ENCODE measurements around the gene PTPRM. TPM values are rescaled to one million over a fixed set of nuclear protein-coding genes. Genes with fewer than 3 reads are reported as not detected.

The PTPRM gene
- polyA plus RNA-seq, 3 donors, result 0.04 to 2.1 (median 0.66) TPM

- no peaks in the 10 kb centered on the region for H3K27me3 ChIP-seq (ENCODE audit: control insufficient read depth in 2 of 2, insufficient read depth in 2 of 2, low read length in 2 of 2)
- no peak for DNase-seq
- H3K4me1 ChIP-seq (ENCODE audit: control insufficient read depth in 1 of 2, insufficient read depth in 2 of 2, low read length in 2 of 2), result no peaks in the 10 kb centered on the region
- no peaks in the 10 kb centered on the region for H3K36me3 ChIP-seq (replicated peaks in 1 of 2; ENCODE audit: control insufficient read depth in 1 of 2, insufficient read depth in 2 of 2, low read length in 2 of 2)
- intact Hi-C loops (cut with micrococcal nuclease), result no loop called here
- H3K4me3 ChIP-seq (replicated peaks in 1 of 3; ENCODE audit: low read depth in 2 of 3, low read length in 3 of 3), result no peak overlapping the region
- Mint-ChIP-seq H3K4me3 (no peak overlapping the region), H3K27me3 (ENCODE audit: low read depth in 3 of 3) (peaks cover 0 to 2% (median 0%) of the 10 kb centered on the region in 3 donors), H3K4me1 (peaks cover 6% of the 10 kb centered on the region), H3K27ac (no peak overlapping the region), H3K9me3 (peaks cover 0 to 5% (median 0%) of the 10 kb centered on the region in 7 donors), H3K36me3 (no peaks in the 10 kb centered on the region)
- 87% methylated on average over 5 of the region's 6 CpGs for WGBS (ENCODE audit: insufficient coverage)
- no peak overlapping the region for H3K9ac ChIP-seq (ENCODE audit: insufficient read depth, low read length, poor library complexity, severe bottlenecking)
- H3K79me2 ChIP-seq (ENCODE audit: insufficient read depth, low read length), result no peaks in the 10 kb centered on the region
- no peaks in the 10 kb centered on the region for H4K20me1 ChIP-seq (ENCODE audit: insufficient read depth, low read length)
- TF ChIP-seq CTCF (IDR thresholded peaks at IDR 0.05), result no peak
- no peak overlapping the region for H3K4me2 ChIP-seq (replicated peaks; ENCODE audit: extremely low read depth, low read length, poor library complexity, severe bottlenecking)
- no peak overlapping the region for H2AFZ ChIP-seq (ENCODE audit: insufficient read depth, low read depth, low read length, poor library complexity, severe bottlenecking)
- no peaks in the 10 kb centered on the region for H3K9me3 ChIP-seq (replicated peaks in 1 of 2; ENCODE audit: control insufficient read depth in 1 of 2, insufficient read depth in 1 of 2, low read length in 2 of 2)
- no peak overlapping the region for H3K27ac ChIP-seq (ENCODE audit: low read depth in 1 of 2, low read length in 2 of 2)
Measured at GRCh38 chr18:7520200-7520785, 46.8 kb upstream of the PTPRM start.

- Histone ChIP-seq H3K9ac (ENCODE audit: insufficient read depth, low read length, poor library complexity, severe bottlenecking) (no peak overlapping the region), H4K20me1 (ENCODE audit: insufficient read depth, low read length) (no peaks in the 10 kb centered on the region), H3K4me3 (replicated peaks in 1 of 3; ENCODE audit: low read depth in 2 of 3, low read length in 3 of 3) (no peak overlapping the region), H3K27me3 (ENCODE audit: control insufficient read depth in 2 of 2, insufficient read depth in 2 of 2, low read length in 2 of 2) (no peaks in the 10 kb centered on the region), H3K79me2 (ENCODE audit: insufficient read depth, low read length) (no peaks in the 10 kb centered on the region), H2AFZ (ENCODE audit: insufficient read depth, low read depth, low read length, poor library complexity, severe bottlenecking) (no peak overlapping the region), H3K9me3 (replicated peaks in 1 of 2; ENCODE audit: control insufficient read depth in 1 of 2, insufficient read depth in 1 of 2, low read length in 2 of 2) (no peaks in the 10 kb centered on the region), H3K27ac (ENCODE audit: low read depth in 1 of 2, low read length in 2 of 2) (no peak overlapping the region), H3K4me2 (replicated peaks; ENCODE audit: extremely low read depth, low read length, poor library complexity, severe bottlenecking) (no peak overlapping the region), H3K4me1 (ENCODE audit: control insufficient read depth in 1 of 2, insufficient read depth in 2 of 2, low read length in 2 of 2) (no peaks in the 10 kb centered on the region), H3K36me3 (replicated peaks in 1 of 2; ENCODE audit: control insufficient read depth in 1 of 2, insufficient read depth in 2 of 2, low read length in 2 of 2) (no peaks in the 10 kb centered on the region)
- DNase-seq, result no peak
- Mint-ChIP-seq H3K36me3 (no peaks in the 10 kb centered on the region), H3K9me3 (peaks cover 0 to 5% (median 0%) of the 10 kb centered on the region in 7 donors), H3K27me3 (ENCODE audit: low read depth in 3 of 3) (peaks cover 0 to 2% (median 0%) of the 10 kb centered on the region in 3 donors), H3K4me1 (peaks cover 7% of the 10 kb centered on the region), H3K27ac (no peak overlapping the region), H3K4me3 (no peak overlapping the region)
- no peak for TF ChIP-seq CTCF (IDR thresholded peaks at IDR 0.05)
- intact Hi-C loops (cut with micrococcal nuclease), result no loop called here
- 100% methylated on average over 1 of the region's 8 CpGs for WGBS (ENCODE audit: insufficient coverage)
Measured at GRCh38 chr18:7521226-7521856, 45.8 kb upstream of the PTPRM start.
